NCI-H446 (cell line): ENCODE results near the gene RYR1.
"Not testable (repeated sequence)": the region's sequence is repeated elsewhere in the genome, so short reads cannot be mapped to it uniquely, and the experiment has no call there.

Experiments
- DNase-seq, 2 experiments: peaks; one replicate each; lab custom pipeline; 2025; lab: John Stamatoyannopoulos, UW

The RYR1 gene

DNA sequence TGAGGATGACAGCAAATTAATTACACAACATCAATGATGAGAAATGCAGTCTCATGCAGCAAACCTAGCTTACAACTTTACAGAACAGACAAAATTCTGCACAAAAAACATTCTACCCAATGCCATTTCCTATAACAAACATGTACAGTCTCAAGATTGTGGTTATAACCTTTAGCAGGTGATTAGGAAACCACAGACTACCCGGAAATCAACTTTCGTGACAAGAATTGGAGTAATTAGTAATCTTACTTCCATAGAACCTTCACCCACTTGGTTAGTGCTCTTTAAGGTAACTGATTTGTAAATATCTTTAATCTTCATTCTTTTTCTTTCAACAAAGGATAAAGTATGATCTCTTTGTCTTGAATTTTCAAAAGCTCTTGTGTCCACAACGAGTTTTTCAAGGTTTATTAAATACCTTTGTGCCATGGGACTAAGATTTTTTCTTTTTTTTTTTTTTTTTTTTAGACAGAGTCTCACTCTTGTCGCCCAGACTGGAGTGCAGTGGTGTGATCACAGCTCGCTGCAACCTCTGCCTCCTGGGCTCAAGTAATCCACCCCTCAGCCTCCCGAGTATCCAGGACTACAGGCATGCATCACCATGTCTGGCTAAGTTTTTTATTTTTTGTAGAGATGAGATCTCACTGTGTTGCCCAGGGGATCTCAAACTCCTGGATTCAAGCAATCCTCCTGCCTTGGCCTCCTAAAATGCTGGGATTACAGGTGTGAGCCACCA lies 105.5 kb downstream of the RYR1 start:
- no peak for DNase-seq

DNA sequence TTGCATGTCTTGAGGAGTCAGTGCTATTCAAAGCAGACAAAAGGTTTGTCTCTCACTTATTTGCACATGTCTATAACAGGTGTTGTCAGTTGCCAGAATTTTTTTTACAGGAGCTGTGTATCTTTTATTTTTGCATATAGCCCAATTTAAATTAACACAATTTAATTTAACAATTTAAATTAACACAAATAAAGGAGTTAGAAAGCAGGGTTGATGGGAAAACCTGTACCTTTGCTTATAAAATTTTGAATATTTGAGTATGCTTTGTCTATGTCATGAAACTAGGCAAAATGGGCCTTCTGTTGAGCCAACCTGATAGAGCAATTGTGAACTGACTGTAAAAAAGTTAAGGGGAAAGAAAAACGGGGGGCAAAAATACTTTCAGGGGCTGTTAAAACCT lies 106.3 kb downstream of the RYR1 start:
- DNase-seq: no peak

DNA sequence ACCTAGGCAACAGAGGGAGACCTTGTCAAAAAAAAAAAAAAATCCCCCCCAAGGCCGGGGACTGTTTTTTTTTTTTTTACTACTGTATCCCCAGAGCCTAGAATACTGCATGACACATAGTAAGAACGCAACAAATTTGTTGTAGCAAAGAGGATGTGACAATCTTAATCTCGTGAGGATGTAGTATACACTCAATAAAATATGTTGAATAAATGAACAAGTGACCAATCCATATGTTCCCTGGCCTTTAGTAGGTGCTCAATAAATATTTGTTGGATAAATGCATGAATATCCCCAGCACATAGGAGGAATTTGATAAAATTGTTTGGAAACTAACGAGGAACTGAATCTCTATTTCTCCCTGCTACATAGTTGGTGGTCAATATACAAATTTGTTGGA lies 108.5 kb downstream of the RYR1 start:
- DNase-seq: no peak

DNA sequence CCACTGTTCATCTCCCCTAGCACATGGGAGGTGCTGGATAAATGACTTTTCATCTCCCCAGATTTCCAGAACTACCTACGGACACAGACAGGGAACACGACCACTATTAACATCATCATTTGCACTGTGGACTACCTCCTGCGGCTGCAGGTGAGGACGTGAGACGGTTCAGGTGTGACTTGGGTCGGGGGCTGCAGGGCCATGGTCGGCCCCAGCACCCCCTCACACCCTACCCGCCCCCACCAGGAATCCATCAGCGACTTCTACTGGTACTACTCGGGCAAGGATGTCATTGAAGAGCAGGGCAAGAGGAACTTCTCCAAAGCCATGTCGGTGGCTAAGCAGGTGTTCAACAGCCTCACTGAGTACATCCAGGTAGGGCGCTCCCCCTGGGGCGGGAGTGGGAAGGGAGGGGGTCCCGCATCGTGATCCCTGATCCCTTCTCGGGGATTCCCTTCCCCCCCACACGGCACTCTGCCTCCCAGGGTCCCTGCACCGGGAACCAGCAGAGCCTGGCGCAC lies 109.9 kb downstream of the RYR1 start:
- no peak for DNase-seq

DNA sequence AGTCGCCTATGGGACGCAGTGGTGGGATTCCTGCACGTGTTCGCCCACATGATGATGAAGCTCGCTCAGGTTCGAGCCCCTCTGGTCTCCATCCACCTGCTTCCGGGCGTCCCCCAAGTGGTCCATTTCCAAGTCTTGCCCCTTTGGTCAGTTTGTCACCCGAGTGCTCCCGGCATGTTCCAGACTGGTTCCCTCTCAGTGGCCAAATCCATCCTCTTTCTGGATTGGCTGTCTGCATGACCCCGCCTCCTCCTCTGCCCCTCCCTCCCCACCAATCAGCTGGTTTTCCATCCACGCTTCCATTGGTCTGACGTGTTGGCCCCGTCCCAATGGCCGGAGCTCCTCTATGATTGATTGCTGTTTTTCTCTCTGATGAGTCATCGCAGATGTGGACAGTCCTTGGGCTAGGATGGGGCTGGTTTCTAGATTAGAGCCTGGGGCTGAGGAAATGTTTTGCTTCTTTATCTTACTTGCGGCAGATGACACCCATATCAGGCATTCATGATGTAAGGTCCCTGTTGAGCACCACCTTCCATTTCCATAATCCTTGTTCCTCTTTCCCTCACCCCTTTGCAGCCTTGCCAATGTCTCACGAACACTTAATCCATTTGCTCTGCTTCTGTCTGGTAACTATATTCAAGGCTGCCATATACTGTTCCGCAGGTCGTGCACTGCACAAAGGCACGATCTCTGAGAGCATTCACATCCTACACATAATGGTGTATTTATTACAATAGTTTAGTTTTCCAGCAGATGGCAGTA lies 110.5 kb downstream of the RYR1 start:
- peak; percentile 79 to 93 for DNase-seq

DNA sequence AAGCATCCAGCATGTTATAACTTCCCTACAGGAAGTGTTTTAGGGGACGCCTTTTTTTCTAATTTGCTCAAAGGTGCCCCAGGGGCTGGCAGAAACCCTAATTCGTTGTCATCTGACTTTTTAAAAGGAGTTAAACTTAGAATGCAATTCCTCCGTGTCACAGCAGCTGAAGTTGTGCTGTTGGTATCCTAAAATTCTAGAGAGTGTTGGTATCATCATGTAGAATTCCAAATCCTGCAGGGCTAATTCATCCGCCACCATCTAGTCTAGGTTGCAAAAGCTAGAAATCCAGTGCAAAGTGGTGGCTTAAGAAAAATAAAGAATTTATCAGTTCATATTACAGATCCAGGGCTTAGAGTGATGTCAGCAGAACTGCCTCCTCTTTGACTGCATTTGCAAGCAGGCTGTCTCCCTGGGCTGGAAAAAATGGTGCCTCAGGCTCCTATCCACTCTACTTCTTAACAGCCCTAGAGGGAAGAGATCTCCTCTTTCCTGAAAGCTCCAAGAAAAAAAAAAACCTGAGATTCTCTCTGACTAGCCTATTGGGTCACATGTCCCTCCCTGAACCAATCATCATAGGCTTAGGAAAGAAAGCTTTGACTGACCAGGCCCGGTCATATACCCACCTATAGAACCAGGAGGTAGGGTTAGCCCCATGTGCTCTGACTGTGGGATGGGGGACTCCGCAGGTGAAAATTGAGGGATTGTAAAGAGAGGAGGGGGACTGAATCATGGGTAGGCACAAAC lies 111.3 kb downstream of the RYR1 start:
- no peak for DNase-seq

DNA sequence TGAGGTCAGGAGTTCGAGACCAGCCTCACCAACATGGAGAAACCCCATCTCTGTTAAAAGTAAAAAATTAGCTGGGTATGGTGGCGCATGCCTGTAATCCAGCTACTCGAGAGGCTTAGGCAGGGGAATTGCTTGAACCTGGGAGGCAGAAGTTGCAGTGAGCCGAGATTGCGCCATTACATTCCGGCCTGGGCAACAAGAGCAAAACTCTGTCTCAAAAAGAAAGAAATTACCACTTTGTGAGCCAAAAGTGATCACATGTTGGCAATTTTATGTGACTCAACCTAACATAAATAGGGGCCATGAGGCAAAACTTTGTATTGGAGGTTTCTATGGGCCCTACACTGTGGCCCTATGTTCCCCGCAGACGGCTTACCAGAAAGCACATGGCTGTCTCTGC lies 112.1 kb downstream of the RYR1 start:
- no peak for DNase-seq

DNA sequence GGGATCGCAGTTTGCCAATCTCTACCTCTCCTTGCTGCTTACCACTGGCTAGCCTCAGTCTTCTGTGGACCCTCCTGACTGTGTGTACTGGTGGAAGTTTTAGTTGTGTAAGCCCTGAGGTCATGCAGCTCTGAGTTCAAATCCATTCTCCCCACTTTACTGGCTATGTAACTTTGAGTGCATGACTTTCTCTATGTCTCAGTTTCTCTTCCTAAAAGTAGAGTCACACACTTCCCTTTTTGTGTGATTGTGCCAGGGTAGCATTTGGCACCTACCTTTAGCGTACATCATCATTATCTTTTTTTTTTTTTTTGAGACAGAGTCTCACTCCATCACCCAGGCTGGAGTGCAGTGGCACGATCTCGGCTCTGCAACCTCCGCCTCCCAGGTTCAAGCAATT lies 113.9 kb downstream of the RYR1 start:
- no peak for DNase-seq

DNA sequence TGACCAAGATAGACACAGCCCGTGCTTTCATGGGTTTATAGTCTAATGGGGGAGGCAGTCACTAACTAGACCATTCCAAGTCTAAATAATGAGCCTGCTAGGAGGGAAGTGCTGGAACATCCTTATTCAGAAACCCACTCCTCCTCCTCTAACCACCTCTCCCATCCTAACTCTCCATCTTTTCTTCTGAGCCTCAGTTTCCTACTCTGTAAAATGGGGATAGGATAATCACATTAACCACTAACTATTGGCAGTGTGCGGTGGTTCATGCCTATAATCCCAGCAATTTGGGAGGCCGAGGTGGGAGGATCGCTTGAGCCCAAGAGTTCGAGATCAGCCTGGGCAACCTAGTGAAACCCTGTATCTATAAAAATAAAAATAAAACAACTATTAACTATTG lies 115.6 kb downstream of the RYR1 start:
- no peak for DNase-seq

DNA sequence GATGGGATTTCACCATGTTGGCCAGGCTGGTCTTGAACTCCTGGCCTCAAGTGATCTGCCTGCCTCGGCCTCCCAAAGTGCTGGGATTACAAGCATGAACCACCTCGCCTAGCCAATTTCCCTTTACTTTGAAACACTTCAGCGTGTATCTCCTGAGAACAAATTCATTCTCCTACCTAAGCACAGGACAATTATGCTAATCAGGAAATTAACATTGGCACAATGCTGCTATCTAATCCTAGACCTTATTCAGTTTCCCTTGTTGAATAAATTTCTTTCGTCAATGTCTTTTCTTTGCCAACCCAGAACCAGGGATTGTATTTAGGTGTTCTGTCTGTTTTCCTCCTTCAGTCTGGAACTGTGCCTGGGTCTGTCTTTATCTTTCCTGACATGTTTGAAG lies 116.5 kb downstream of the RYR1 start:
- no peak for DNase-seq

DNA sequence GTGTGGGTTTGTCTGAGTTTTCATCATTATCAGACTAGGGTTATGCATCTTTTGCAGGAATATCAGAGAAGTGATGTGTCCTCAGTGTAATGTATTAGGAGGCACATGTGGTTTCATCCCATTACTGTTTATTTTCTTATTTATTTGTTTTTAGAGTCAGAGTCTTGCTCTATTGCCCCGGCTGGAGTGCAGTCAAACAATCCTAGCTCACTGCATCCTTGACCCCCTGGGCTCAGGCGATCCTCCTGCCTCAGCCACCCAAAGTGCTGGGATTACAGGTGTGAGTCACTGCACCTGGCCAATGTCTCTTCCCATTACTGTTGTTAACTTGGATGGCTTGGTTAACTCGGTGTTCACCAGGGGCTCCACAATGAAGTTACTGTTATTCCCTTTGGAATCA lies 116.9 kb downstream of the RYR1 start:
- DNase-seq: no peak

DNA sequence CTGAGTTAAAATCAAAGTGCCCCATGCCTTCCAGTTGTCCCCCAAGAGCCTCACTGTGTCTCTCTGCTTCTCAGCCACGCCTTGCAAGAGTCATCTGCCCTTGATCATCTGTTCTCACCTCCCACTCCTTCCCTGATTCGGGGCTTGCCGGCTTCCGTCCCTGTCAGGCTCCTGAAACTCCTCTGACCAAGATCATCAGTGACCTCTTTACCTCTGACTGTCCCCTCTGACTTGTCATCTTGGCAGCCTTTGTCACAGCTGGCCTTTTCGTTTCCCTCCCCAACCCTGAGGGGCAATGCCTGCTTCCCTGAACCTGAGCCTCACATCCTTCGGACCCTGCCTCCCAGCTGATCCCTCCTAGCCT lies 117.9 kb downstream of the RYR1 start:
- no peak for DNase-seq

DNA sequence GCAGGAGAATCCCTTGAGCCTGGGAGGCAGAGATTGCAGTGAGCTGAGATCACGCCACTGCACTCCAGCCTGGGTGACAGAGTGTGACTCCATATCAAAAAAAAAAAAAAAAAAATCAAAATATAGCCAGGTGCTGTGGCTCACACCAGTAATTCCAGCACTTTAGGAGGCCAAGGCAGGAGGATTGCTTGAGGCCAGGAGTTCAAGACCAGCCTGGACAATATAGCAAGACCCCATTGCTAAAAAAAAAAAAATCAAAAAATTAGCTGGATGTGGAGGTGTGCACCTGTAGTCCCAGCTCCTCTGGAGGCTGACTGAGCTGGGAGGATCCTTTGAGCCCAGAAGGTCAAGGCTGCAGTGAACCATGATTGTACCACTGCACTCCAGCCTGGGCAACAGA lies 119.7 kb downstream of the RYR1 start:
- DNase-seq: not testable (repeated sequence)

DNA sequence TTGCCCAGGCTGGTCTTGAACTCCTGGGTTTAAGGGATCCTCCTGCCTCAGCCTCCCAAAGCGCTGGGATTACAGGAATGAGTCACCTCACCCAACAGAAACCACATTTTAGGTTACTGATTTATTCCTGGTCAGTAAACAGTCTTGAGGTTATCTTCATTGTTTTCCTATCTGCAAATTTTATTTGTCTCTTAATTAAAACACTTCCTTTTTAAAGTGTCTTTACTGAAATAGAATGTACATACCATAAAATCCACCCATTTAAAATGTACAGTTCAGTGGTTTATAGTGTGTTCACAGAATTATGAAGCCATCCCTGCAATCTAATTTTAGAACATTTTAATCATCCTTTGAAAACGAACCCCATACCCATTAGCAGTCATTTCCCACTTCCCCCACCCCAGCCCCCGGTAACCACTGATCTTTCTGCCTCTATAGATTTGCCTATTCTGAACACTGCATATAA lies 121.2 kb downstream of the RYR1 start:
- DNase-seq: no peak

DNA sequence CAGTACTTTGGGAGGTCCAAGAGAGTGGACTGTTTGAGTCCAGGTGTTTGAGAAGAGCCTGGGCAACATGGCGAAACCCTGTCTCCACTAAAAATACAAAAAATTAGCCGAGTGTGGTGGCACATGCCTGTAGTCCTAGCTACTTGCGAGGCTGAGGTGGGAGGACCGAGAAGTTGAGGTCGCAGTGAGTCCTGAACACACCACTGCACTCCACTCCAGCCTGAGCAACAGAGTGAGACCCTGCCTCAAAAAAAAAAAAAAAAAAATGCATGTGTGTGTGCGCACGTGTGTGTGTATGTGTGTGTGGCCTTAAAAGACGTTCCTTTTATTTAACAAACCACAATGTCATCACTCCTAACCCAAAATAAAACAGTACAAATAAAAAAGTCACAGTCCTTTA lies 121.7 kb downstream of the RYR1 start:
- DNase-seq: no peak

DNA sequence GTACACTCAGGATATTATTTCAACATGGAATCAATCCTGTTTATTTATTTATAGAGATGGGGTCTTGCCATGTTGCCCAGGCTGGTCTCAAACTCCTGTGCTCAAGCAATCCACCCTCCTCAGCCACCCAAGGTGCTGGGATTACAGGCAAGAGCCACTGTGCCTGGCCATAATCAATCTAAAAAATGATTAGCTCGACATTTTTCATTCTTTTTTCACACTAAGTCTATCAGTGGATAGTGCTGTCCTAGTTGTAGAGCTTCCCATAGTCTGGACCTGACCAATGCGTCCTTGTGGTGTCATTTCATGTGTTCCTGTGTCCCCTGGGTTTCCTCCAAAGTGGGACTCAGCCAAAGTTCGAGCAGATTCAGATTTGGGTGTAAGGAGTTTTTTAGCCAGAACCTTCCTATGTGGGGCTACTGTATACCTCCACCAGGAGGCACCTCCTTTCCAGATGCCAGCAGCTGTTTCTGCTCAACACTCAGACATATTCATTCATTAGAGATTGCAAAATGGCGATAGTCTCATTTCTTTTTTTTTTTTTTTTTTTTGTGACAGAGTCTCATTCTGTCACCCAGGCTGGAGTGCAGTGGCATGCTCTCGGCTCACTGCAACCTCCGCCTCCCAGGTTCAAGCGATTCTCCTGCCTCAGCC lies 123.2 kb downstream of the RYR1 start:
- DNase-seq: no peak

DNA sequence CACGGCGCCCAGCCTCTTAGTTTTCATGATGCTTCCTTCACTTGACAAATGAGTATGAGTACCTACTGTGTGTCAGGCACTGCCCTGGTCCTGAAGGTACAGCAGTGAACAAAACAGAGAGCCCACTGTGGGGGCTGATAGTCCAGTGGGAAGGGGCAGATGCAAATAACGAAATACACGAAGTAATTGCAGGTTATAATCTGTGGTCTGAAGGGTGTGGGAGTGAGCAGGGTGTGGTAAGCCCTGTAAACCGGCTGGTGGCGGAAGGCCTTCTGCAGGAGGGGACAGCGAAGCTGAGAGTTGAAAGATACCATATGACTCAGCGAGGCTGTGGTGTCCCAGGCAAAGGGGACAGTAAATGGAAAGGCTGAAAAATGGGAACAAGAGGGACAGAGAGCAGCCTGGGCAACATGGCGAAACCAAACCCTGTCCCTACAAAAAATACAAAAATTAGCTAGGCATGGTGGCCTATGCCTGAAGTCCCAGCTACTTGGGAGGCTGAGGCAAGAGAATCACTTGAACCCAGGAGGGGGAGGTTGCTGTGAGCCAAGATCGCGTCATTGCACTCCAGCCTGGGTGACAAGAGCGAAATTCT lies 123.8 kb downstream of the RYR1 start:
- no peak for DNase-seq

DNA sequence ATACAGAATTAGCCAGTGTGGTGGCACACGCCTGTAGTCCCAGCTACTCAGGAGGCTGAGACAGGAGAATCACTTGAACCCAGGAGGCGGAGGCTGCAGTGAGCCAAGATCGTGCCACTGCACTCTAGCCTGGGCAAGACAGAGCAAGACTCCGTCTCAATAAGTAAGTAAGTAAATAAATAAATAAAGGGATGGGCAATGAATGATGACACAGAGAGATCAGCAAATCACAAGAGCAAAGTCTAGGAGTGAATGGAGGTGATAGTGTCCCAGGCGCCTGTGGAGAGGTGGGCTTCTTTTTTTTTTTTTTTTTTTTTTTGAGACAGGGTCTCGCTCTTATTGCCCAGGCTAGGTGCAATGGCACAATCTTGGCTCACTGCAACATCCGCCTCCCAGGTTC lies 125.4 kb downstream of the RYR1 start:
- DNase-seq: not testable (repeated sequence)

DNA sequence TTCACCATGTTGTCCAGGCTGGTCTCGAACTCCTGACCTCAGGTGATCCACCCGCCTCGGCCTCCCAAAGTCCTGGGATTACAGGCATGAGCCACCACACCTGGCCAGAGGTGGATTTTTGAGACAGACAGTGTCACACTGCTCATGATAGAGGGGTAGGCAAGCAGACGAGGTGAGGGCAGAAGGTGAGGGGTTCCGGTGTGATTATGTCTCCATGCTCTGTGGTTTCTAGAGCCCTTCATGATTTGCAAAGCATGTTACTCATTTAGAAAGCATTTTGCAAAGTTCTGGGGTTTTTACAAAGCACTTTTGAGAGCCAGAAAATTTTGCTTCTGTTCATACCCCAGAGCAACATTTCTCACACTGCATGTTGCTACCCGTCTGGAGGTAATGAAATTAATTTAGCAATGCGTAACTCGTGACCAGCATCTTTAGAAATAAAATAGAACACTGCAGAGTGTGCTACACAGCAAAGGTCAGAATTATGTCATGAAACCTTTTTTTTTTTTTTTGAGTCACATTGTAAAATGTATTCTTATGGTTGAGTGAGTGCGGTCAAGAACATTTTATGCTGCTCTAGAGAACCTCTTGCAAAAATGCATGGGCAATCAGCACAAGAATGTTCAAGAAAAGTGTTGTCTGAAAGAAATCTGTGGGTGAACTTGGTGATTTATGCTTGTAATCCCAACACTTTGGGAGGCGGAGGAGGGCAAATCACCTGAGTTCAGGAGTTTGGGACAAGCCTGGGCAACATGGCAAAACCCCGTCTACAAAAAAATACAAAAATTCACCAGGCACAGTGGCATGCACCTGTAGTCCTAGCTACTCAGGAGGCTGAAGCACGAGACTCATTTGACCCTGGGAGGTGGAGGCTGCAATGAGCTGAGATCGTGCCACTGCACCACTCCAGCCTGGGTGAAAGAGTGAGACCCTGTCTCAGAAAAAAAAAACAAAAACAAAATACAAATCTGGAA lies 126.2 kb downstream of the RYR1 start:
- no peak for DNase-seq

DNA sequence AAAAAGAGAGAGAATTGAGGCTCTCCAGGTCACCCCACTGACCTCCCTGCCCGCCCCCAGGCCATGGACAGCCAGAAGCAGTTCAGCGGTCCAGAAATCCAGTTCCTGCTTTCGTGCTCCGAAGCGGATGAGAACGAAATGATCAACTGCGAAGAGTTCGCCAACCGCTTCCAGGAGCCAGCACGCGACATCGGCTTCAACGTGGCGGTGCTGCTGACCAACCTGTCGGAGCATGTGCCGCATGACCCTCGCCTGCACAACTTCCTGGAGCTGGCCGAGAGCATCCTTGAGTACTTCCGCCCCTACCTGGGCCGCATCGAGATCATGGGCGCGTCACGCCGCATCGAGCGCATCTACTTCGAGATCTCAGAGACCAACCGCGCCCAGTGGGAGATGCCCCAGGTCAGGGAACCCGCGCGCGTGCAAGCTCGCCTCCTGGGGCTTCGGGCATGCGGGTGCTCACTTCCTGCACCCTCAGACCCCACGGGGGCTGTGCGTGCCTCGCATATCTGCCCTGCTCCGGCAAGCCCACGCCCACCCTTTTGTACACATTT lies 127.6 kb downstream of the RYR1 start:
- DNase-seq: no peak
